A673 (cell line): ENCODE data around the gene WBP2.

Source experiments
- CTCF ChIP-seq: fragments of 300-800, 200-600 bp; sonication (generic); conservative IDR thresholded peaks from 2 replicates; pipeline ENCODE4 v1.5.1; 2017; ENCODE audit warnings: low read depth, mild to moderate bottlenecking, antibody characterized with exemption, low read length, moderate library complexity, mixed read lengths
- EZH2 ChIP-seq: fragments of 200-600 bp; sonication (generic); IDR thresholded peaks from 2 replicates; pipeline ENCODE4 v1.6.1; 2017; ENCODE audit warnings: borderline replicate concordance, low read depth, mild to moderate bottlenecking, mixed read lengths, antibody characterized with exemption, low read length; ENCODE audit not compliant: poor library complexity, severe bottlenecking

- TF ChIP-seq EZH2 (no peak), CTCF (peak; percentile 54; the same call in 1 of the 2 replicates)
These were observed at the start of gene WBP2 for GRCh38 chr17:75855310-75856061.
